Measurements from ENCODE around the gene ADAMTSL1.

ADAMTSL1 gene

DNA sequence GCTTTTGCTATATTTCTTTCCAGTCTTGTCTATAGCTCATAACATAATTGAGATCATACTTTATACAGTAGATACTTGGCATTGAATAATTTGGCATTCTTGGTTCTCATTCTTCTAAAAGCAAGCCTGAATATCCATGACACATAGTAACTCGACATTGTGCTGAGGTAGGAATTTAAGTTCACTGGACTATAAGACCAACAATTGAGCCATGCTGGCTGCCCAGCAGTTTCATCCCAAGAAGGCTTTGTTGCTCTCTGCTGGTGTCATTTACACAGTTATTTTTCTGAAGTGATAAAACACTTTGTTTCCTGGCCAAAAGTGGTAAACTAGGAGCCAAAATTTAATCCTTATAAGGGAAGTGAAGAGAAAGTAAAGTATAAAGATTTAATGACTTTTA is 192.0 kb downstream of the ADAMTSL1 start:
- DNase-seq (ENCODE audit: low read depth in 2 of 2), result no peak

DNA sequence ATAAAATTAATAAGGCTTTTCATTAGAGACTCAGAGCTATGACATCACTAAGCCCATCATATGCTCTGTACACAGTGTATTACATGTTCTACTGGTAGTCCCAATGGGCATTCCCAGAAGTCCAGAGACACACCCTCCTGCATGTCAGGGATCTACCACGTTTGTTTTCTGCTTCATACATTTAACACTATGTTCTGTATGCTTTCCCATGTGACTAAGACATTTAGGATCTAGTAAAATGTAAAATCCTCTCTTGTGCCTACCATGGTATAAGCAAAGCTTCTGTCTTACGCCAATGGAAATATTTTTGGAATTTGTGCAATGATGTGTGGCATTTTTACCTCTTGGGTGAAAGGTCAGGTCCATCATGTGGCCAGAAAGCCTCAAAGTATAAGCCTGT is 192.4 kb downstream of the ADAMTSL1 start:
- no peak for DNase-seq (ENCODE audit: low read depth in 2 of 2)

DNA sequence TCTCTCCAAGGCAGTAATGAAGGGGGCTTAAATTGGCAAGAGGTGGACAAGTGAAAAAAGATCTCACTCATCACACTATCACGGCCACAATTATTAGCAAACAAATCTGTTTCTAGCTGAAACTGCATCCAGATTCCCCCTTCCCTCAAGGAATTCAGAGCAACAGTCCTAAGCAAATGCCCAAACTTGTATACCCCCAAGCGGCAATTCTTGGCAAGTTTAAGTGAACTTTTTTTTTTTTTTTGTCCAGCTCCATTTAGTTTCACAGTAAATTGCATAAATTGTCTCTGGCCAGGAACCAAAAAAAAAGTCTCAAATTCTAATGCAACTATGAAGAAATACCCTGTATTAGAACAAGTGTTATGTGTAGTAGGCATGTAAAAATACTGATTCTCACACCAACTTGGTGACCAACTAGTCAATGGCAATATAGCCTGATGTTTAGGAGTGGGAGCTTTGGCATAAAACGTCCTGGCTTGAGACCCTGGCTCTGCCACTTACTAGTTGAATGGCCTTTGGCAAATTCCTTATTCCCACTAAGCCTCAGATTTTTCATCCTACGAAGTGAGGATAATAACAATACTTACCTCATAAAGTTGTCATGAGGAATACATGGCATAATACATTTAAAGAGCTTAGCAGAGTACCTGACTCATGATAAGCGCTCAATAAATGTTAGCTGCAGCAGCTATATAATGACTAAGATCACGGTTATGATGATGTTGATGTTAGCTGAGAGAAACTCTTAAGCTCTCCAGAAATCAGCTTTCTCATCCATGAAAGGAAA is 193.2 kb downstream of the ADAMTSL1 start:
- no peak for DNase-seq (ENCODE audit: low read depth in 2 of 2)

DNA sequence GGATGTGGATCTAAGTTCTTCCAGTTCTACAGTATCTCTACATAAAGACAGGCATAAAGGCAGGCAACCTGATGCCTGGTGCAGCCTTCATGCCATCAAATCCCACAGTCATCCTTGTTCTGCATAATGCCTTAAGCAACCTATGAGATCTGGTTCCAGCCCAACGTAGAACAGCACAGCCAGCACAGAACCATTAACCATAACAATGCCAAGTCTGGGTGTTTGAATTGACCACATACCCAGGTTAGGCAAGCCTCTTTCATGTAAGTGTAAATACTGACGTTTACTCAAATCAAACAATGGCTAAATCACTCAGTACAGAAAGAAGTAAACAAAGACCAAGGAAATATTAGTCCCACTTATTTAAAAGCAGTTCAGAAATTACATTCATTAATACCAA is 195.0 kb downstream of the ADAMTSL1 start:
- no peak for DNase-seq (ENCODE audit: low read depth in 2 of 2)

DNA sequence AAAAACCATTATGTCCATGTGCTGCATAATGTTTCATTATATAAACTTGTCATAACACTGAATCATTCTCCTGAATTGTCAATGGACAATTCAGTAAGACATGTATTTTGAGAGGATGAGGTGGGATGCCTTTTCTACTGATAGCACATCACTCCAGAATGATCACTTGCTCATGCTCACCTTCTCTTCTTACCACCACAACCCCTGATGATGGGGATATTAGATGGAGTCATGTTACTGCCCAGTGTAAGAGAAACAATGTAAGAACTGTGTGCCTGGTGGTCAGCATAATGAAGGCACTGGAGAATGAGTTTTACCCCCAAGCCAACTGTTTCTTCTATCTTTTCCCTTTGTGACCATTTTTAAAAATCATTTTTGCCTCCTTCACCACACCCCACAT is 198.8 kb downstream of the ADAMTSL1 start:
- DNase-seq (ENCODE audit: low read depth in 2 of 2), result no peak

DNA sequence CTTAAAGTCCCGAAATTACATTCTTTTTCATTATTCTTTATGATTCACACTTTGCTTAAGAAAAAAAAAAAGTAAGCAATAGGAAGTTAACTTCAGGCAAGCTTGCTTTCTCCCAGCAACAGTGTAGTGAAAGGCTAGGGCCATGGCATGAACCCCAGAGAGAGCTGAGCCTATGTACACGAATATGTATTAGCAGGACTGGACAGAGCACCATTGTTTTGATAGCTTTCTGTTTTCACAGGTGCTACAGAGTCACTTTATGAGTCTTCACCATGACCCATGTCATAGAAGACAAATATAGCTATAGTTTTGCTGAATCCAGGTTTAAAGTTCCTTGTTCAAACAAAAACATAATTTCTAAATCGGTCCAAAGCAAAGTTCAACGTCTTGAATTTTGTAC is 199.2 kb downstream of the ADAMTSL1 start:
- no peak for DNase-seq (ENCODE audit: low read depth in 2 of 2)

DNA sequence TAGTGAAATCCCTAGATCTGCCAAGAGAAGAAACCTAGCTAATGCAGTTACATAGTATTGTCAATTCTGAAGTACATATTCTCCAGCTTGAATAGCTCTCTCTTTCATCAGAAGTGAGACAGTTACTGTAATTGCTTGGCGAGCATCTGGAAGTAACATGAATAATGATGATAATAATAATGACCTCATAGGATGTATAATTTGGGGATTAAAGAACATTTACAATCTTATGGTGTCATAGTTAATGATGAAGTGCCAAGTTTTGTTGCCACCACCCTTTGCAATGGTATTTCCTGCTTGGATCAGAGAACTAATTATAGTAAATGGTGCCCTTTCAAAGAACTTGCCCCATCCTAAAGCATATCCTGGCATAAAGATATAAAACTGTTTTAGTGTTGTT is 201.4 kb downstream of the ADAMTSL1 start:
- no peak for DNase-seq (ENCODE audit: low read depth in 2 of 2)

DNA sequence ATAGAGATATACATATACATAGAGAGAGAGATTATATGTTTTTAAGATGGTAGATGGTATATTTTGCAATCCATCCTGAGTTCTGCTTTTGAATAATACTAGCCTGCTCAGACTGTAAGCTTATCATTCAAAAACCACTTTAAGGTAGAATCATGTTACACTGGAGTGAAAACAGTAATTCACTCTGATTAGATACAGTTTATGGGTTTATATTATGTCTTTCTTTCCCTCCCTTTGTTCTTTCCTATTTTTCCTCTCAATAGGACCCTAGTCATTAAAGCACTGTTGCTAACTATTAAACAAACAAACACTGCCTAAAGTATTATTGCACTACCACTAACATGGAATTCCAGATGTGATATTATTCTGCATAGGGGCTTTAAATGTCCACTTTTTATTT is 202.0 kb downstream of the ADAMTSL1 start:
- DNase-seq (ENCODE audit: low read depth in 2 of 2), result no peak

DNA sequence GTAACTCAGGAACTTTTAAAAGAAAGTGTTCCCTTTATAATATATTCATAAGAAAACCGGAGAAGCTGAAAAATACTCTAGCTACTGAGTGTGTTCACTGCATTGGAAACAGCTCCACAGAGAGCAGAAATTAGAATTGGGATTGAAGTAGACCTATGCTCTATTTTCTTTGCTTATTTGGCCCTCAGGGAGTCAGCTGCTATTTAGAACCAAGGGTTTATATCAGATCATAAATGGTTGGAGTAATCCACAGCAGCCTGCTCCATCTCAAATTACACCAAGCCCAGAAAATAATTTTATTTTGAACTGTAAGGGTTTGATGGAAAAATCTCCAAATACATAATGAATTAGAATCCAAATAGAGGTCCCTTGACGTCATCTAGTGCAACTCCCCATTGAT is 202.6 kb downstream of the ADAMTSL1 start:
- no peak for DNase-seq (ENCODE audit: low read depth in 2 of 2)

DNA sequence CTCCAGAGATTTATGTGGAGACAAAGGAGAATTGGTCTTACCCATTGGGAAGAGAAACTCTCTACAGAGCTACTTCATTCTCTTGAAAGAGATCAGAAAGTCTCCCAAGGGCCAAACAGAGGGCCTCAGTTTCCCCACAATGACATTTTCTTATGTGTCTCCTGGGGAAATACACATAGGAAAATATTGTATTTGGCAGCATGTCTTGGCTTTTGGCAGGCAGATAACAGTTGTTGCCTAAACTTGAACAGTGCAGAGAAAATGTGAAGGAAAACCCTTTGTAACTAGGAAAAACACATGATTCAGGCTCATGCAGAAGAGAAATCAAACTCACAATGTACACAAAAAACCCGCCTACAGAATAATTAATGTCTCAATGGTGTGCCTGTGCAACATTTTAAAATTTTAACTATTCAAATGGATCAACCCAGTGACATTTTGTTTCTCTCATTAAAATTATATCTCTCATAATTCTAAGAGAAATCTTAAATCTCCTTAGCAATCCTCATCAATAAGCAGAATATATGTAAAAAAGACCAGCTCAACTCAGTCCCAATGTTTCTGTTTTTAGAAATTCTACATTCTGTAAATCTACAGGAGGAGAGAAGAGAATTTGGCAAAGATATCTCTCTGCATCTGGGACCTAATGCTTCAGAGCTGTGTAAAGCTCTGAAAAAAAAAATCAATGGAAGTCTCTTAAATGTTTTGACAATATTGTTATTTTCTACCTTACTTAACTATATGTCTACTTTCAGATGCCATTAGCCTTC is 205.1 kb downstream of the ADAMTSL1 start:
- no peak for DNase-seq (ENCODE audit: low read depth in 2 of 2)

DNA sequence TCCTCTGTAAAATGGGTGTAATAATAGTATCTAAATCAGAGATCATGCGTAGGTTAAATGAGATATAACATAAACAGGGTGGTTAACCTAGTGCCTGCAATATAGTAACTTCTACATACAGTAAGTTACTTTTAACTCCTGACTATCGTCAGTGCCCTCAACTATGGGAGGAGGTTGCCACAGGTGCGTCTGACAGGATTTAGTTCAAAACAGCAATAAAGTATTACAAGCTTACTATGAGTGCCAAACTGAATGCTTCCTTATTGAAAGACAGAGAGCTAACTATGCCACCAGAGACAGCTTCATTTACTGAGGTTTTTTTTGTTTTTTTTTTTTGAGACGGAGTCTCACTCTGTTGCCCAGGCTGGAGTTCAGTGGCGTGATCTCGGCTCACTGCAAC is 209.0 kb downstream of the ADAMTSL1 start:
- no peak for DNase-seq (ENCODE audit: low read depth in 2 of 2)

DNA sequence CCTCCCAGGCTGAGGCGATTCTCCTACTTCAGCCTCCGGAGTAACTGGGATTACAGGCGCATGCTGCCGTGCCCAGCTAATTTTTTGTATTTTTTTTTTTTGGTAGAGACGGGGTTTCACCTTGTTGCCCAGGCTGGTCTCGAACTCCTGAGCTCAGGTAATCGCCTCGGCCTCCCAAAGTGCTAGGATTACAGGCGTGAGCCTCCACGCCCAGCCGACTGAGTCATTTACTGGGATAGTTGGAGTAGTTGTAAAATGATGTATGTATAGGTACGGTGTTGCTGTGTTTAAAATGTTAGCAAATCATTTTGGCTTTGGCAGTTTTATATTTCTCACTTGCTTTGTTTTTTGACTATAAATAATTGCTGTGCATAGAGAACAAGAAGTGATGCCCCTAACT is 209.4 kb downstream of the ADAMTSL1 start:
- DNase-seq (ENCODE audit: low read depth in 2 of 2), result no peak

DNA sequence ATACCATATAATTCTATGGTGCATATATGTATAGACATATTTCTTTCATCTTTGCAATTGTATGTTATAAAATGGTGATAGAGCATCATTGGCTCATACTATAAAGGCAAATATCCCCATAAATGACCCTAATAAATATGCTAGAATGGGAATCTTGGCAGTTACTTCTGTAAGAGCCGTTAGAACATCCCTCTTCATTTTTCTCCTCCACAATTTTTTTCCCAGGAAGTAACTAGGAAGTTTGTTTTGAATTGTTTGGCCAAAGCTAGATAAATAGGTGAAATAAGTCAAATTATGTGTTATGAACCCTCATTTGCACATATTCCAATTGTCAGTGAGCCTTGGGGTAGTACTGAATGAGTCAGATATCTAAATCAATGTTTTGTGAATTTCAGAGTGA is 209.9 kb downstream of the ADAMTSL1 start:
- no peak for DNase-seq (ENCODE audit: low read depth in 2 of 2)

DNA sequence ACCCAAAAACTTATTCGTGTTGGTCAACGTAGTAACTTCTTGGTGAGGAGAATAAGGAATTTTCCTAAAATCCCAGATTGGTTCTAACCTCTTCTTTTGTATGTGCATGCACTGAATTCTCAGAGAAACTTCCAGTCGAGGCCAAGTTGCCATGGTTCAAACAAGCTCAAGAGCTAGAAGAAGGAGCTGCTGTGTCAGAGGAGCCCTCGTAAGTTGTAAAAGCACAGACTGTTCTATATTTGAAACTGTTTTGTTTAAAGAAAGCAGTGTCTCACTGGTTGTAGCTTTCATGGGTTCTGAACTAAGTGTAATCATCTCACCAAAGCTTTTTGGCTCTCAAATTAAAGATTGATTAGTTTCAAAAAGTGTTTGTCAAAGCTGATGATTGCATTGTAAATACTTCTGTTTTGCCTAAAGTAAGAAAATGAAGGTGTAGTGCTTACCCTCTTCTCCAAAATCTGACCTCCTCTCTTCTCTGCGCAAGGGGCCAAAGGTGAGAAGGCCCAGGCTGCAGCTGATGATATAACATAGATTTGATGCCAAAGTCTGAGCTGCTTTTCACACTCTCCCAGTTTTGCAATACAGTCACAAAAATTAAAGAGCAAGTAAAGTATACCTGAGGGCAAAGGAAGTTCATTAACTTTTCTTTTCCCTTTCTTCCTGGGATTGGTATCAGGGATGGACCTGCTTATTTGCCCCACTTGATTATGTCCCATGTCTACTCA is 210.8 kb downstream of the ADAMTSL1 start:
- no peak for DNase-seq (ENCODE audit: low read depth in 2 of 2)

DNA sequence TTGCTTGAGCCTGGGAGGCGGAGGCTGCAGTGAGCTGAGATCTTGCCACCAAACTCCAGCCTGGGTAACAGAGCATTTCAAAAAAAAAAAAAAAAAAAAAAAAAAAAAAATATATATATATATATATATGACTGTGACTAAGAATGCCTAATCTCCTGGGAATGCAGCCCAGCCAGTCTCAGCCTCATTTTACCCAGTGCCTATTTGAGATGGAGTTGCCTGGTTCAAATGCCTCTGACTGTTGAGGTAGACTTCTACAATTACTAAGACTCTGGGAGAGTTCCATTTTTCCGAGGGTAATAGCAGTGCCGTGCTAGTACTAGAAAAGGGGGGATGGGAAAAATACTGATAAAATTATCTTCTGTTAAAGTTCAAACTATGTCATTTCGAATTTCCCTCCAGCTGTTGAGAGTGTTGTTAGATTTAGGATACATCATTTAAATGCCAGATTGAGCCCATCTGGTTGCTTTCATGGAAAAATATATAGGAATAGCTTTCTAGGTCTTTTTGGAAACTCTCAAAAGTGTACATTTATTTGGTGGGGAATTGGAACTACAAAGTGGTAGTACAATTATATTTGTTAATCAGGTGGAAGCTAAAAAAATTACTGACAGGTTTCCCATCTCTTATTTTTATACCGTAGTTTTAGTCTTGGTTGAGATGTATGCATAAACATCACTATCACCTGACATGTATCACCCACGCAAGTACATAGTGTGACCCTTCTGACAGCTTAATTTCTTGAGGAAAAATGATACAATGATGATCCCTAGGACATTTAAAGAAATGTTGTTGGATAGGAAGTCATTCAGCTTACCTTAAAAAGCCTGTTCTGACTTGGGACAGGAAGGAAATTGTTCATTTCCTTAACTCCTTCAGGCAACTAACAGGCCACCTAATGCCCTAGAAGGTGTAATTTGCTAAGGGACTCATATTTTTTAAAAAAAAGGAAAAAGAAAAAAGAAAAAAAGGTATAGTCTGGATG is 214.9 kb downstream of the ADAMTSL1 start:
- DNase-seq (ENCODE audit: low read depth in 2 of 2), result no peak

DNA sequence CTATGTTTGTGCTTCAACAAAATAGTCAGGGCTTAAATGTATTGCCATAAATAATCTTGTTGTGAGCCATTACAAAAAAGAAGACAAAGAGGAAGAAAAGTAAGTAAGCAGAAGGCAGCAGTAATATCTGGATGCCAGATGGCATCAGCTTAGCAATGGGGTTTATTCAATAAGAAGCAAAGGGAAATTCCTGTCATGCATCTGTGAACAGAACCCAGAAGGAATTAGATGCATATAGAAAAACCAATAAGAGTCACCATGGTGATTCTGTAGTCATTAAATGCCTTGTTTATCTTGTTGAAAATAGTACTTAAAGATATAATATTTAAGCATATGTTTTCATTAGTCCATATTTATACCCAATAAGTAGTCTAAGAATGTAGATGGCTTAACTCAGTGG is 216.0 kb downstream of the ADAMTSL1 start:
- DNase-seq (ENCODE audit: low read depth in 2 of 2), result no peak

DNA sequence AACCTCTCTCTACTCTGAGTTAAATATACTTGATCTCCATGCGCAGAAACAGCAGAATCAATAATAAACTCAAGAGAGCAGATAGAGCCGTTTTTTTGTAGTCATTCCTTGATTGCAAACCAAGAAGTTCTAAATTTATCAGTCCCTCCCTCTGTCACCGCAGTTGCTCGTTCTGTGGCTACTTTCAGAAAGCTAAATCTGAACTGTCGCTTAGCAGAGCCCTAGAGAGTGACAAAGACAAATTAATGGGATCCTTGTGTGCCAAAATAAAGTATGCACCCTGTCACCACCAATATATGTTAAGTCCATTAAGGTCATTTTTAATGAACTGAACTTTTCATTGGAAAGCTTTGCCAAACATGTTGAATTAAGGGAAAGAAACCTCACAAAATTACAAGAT is 218.3 kb downstream of the ADAMTSL1 start:
- no peak for DNase-seq (ENCODE audit: low read depth in 2 of 2)

DNA sequence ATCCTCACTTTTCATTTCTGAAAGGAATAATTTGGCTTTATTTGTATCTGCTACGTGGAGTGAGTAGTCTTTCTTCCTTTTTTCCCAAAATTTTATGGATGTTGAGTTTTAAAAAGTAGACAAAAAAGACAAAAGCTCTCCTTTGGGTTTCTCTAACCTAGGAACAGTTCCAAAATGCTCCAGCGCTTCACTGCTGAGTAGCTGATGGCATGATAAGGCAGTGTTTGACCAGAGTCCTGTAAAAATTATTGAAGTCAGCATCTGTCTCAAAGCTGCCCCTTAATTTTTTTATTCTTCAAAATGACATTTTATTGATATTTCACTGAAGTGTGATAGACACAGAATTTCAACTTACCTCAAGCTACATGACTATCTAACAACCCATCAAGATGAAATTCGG is 219.0 kb downstream of the ADAMTSL1 start:
- no peak for DNase-seq (ENCODE audit: low read depth in 2 of 2)

DNA sequence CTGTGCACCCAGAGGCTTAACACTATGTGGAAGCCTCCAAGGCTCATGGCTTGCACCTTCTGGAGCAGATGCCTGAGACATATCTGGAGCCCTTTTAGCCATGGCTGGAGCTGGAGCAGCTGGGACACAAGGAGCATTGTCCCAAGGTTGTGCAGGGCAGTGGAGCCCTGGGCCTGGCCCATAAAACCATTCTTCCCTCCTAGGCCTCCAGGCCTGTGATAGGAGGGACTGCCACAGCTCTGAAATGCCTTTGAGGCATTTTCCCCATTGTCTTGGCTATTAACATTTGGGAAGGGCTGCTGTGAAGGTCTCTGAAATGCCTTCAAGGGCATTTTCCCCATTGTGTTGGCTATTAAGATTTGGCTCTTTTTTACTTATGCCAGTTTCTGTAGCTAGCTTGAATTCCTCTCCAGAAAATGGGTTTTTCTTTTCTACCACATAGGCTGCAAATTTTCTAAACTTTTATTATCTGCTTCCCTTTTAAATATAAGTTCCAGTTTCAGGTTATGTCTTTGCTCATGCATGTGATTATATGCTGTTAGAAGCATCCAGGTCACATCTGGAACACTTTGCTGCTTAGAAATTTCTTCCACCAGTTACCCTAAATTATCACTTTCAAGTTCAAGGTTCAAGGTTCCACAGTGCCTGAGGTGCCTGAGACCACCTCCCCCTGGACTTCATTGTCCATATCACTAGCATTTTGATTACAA is 221.2 kb downstream of the ADAMTSL1 start:
- no peak for DNase-seq (ENCODE audit: low read depth in 2 of 2)

DNA sequence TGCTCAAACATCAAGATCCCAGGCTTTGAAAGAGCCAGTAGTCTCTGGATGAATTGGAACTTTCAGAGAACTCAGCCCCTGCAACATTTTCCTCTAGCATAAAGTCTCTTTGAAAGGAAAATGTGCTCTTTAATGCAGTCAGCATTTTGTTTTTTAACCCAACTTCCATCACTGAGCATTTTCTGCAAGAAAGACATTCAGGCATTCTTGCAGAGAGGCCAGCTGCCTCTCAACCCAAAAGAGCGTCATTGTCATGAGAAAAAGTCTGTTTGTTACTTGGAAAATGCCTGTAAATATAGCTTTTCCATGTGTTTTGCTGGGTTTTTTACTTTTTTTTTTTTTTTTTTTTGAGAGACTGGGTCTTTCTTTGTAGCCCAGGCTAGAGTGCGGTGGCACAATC is 225.0 kb downstream of the ADAMTSL1 start:
- DNase-seq (ENCODE audit: low read depth in 2 of 2), result no peak

DNA sequence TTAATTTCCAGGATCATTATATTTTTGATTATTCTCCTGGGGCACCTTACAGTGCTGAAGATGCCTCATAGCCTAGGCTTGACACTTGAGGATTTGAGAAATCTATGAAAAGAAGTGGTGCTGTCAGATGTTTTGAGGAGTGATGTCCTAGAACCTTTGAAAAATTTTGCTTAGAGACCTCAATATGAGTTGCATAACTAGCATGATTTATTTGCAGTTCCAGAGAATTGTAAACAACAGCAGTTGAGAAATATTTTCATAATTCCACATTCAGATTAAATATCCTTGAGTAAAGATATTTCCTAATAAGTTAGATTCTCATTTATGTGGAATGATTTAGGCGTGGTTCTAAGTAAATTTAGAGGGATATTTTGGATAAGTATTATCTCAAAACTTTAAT is 225.8 kb downstream of the ADAMTSL1 start:
- DNase-seq (ENCODE audit: low read depth in 2 of 2), result no peak

Data from stimulated activated CD8-positive, alpha-beta memory T cell treated with anti-CD3 and anti-CD28 coated beads, Interleukin-15, amount 100 ng/mL, for 4 hours (primary cell).